Central memory CD8-positive, alpha-beta T cell (primary cell): ENCODE results near the gene CSRNP2.
"Not testable (repeated sequence)": the region's sequence is repeated elsewhere in the genome, so short reads cannot be mapped to it uniquely, and the experiment has no call there.

Source experiments
- ATAC-seq: fragments of 150-1000 bp; cut with Tn5 transposase; replicated peaks from 2 replicates; pipeline ENCODE4 v1.10.0; 2022; ENCODE audit warnings: mild to moderate bottlenecking, moderate FRiP score, moderate number of reproducible peaks; ENCODE audit not compliant: poor library complexity, severe bottlenecking; ENCODE audit errors: extremely low read depth
- DNase-seq, 2 donors: peaks; one replicate each; pipeline ENCODE4 v3.0.0; 2021; ENCODE audit warnings: low spot score in 2 of 2
- H3K27ac Mint-ChIP-seq: one replicate; pipeline ENCODE4 v1.8.0; 2022; ENCODE audit warnings: low read depth, mild to moderate bottlenecking, moderate library complexity, mixed read lengths
- H3K27me3 Mint-ChIP-seq: one replicate; pipeline ENCODE4 v1.8.0; 2022; ENCODE audit warnings: mixed read lengths
- H3K36me3 Mint-ChIP-seq: one replicate; pipeline ENCODE4 v1.8.0; 2022; ENCODE audit warnings: mild to moderate bottlenecking, moderate library complexity, mixed read lengths; ENCODE audit not compliant: insufficient read depth
- H3K4me1 Mint-ChIP-seq: one replicate; pipeline ENCODE4 v1.8.0; 2022; ENCODE audit warnings: mixed read lengths
- H3K4me3 Mint-ChIP-seq: one replicate; pipeline ENCODE4 v1.8.0; 2022; ENCODE audit warnings: mild to moderate bottlenecking, moderate library complexity, mixed read lengths
- H3K9me3 Mint-ChIP-seq: one replicate; pipeline ENCODE4 v1.8.0; 2022; ENCODE audit warnings: mixed read lengths

CSRNP2 gene

GRCh38 chr12:51020448-51021182 is 62.8 kb downstream of the CSRNP2 start:
- Mint-ChIP-seq H3K9me3 (no peaks in the 10 kb centered on the region), H3K27me3 (no peaks in the 10 kb centered on the region), H3K27ac (no peak overlapping the region), H3K4me3 (no peak overlapping the region), H3K36me3 (peaks cover 3% of the 10 kb centered on the region), H3K4me1 (peaks cover 33% of the 10 kb centered on the region)
- ATAC-seq (no peak), DNase-seq (no peak)

GRCh38 chr12:51019927-51020326 is 63.5 kb downstream of the CSRNP2 start:
- Mint-ChIP-seq H3K27me3 (no peaks in the 10 kb centered on the region), H3K4me3 (no peak overlapping the region), H3K4me1 (peaks cover 26% of the 10 kb centered on the region), H3K27ac (no peak overlapping the region), H3K9me3 (no peaks in the 10 kb centered on the region), H3K36me3 (peaks cover 1% of the 10 kb centered on the region)
- ATAC-seq (no peak), DNase-seq (no peak)

GRCh38 chr12:51018956-51019355 is 64.4 kb downstream of the CSRNP2 start:
- H3K4me3 Mint-ChIP-seq, result no peak overlapping the region
- peaks cover 16% of the 10 kb centered on the region for H3K4me1 Mint-ChIP-seq
- ATAC-seq, result no peak
- H3K27ac Mint-ChIP-seq, result peak overlapping the region; percentile 29
- peaks cover 1% of the 10 kb centered on the region for H3K36me3 Mint-ChIP-seq
- no peaks in the 10 kb centered on the region for H3K27me3 Mint-ChIP-seq
- H3K9me3 Mint-ChIP-seq, result no peaks in the 10 kb centered on the region
- DNase-seq, result no peak

- Mint-ChIP-seq H3K27me3 (no peaks in the 10 kb centered on the region), H3K4me1 (peaks cover 19% of the 10 kb centered on the region), H3K36me3 (peaks cover 2% of the 10 kb centered on the region), H3K27ac (no peak overlapping the region), H3K4me3 (no peak overlapping the region), H3K9me3 (no peaks in the 10 kb centered on the region)
- DNase-seq, result no peak
- no peak for ATAC-seq
These were observed 65.9 kb downstream of the CSRNP2 start for GRCh38 chr12:51017452-51017851.

- H3K27me3 Mint-ChIP-seq, H3K9me3 Mint-ChIP-seq, DNase-seq, ATAC-seq, H3K27ac Mint-ChIP-seq, H3K36me3 Mint-ChIP-seq, H3K4me3 Mint-ChIP-seq: not testable (repeated sequence)
- peaks cover 13% of the 10 kb centered on the region for H3K4me1 Mint-ChIP-seq
These were observed 68.9 kb downstream of the CSRNP2 start for GRCh38 chr12:51014467-51014866.

- DNase-seq, result no peak
These were observed 70.0 kb downstream of the CSRNP2 start for GRCh38 chr12:51013441-51013840.

GRCh38 chr12:51012570-51013236 is 70.7 kb downstream of the CSRNP2 start:
- H3K4me1 Mint-ChIP-seq, result peaks cover 17% of the 10 kb centered on the region
- ATAC-seq, result no peak
- no peak overlapping the region for H3K4me3 Mint-ChIP-seq
- no peaks in the 10 kb centered on the region for H3K27me3 Mint-ChIP-seq
- H3K9me3 Mint-ChIP-seq, result no peaks in the 10 kb centered on the region
- no peak for DNase-seq
- H3K27ac Mint-ChIP-seq, result no peak overlapping the region
- H3K36me3 Mint-ChIP-seq, result peaks cover 8% of the 10 kb centered on the region

More at GRCh38 chr12:51013441-51013840, 70.0 kb downstream of the CSRNP2 start:
- Mint-ChIP-seq H3K9me3 (no peaks in the 10 kb centered on the region), H3K27me3 (no peaks in the 10 kb centered on the region), H3K4me3 (no peak overlapping the region), H3K27ac (no peak overlapping the region), H3K36me3 (peaks cover 8% of the 10 kb centered on the region), H3K4me1 (peaks cover 17% of the 10 kb centered on the region)
- no peak for ATAC-seq

- ATAC-seq, result no peak
- Mint-ChIP-seq H3K27ac (no peak overlapping the region), H3K36me3 (peaks cover 8% of the 10 kb centered on the region), H3K4me3 (no peak overlapping the region), H3K27me3 (no peaks in the 10 kb centered on the region), H3K4me1 (peaks cover 11% of the 10 kb centered on the region), H3K9me3 (no peaks in the 10 kb centered on the region)
- no peak for DNase-seq
These were observed 71.4 kb downstream of the CSRNP2 start for GRCh38 chr12:51011955-51012354.
